Ectodermal cell (in vitro differentiated cells): ENCODE measurements around the gene CTTNBP2.

Experiments used
- H3K27ac ChIP-seq: 2 replicates; pipeline ENCODE4 v1.7.0; 2013; ENCODE audit warnings: mild to moderate bottlenecking, low read depth, low read length; ENCODE audit not compliant: insufficient read depth, poor library complexity, severe bottlenecking
- H3K27me3 ChIP-seq: 2 replicates; pipeline ENCODE4 v1.7.0; 2013; ENCODE audit warnings: mild to moderate bottlenecking, low read length; ENCODE audit not compliant: insufficient read depth, control insufficient read depth, poor library complexity, severe bottlenecking
- H3K36me3 ChIP-seq: one replicate; pipeline ENCODE4 v1.7.0; 2013; ENCODE audit warnings: low read length; ENCODE audit not compliant: control insufficient read depth, insufficient read depth
- H3K4me1 ChIP-seq: one replicate; pipeline ENCODE4 v1.7.0; 2013; ENCODE audit warnings: low read length; ENCODE audit not compliant: control insufficient read depth, insufficient read depth
- H3K4me3 ChIP-seq: 2 replicates; pipeline ENCODE4 v1.7.0; 2013; ENCODE audit warnings: low read depth, low read length, control low read depth; ENCODE audit not compliant: insufficient read depth
- H3K9me3 ChIP-seq: 2 replicates; pipeline ENCODE4 v1.7.0; 2013; ENCODE audit warnings: mild to moderate bottlenecking, low read length, moderate library complexity; ENCODE audit not compliant: control insufficient read depth
- WGBS, 2 experiments: methylation state at CpG; one replicate each; pipeline ENCODE4 v1.1.7; 2013; ENCODE audit warnings: missing lambda C conversion rate in 2 of 2; 5-methylcytosine and 5-hydroxymethylcytosine counted together

Gene CTTNBP2

DNA sequence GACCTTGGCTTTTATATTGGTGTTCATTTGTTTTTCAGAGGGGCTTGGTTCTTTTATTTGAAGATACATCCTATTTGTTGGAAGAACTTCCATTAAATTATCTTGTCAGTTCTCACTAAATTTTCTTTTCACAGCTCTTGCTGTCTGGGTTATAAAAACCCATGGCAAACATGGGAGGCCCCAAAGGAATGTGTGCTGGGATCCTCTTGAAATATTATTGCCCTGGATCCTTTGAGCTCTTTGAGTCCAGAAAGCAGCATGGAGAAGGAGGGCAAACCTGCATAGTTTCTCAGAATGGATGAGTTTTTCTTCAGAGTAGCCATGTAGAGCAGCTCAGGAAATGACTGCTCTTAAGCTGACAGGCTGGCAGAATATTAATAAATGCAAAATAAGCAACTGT is 187.4 kb downstream of the CTTNBP2 start:
- no peaks in the 10 kb centered on the region for H3K27me3 ChIP-seq
- H3K27ac ChIP-seq = no peak overlapping the region
- no peak overlapping the region for H3K4me3 ChIP-seq
- H3K4me1 ChIP-seq = no peaks in the 10 kb centered on the region
- H3K9me3 ChIP-seq = no peaks in the 10 kb centered on the region
- H3K36me3 ChIP-seq = no peaks in the 10 kb centered on the region

DNA sequence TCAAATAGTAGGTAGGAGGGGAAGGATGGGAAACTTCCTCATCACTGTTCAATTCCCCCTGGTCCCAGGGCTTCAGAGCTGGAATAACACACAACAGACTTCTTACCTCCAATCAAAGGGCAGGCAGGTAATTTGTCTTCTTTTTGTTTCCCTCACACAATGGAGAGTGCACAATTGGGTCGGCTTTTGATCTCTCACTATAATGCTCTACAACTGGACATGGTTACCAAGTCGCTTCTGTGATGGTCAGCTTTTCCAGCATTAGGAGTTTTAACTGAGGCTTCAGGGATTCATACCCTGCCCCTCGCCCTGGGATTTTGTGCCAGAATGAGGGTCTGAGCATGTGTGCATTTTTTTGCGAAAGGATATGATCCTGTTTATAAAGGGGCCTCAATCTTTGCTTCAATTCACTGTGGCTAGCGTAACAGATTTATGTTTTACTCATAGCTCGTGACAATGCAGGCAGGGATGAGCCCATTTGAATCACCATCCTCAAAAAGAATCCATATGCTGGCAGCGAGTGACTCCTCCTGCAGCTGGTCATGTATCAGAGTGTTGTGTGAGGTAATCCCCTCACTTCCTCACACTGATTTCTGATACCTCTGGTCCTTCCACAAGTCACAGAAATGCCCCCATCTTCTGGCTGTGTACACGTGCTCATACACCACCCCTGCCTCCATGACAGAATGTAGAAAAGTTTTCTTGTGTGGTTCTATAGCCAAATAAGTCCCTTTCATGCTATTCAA is 189.6 kb downstream of the CTTNBP2 start:
- Histone ChIP-seq H3K9me3 (no peaks in the 10 kb centered on the region), H3K4me1 (no peaks in the 10 kb centered on the region), H3K4me3 (no peak overlapping the region), H3K36me3 (no peaks in the 10 kb centered on the region), H3K27me3 (no peaks in the 10 kb centered on the region), H3K27ac (no peak overlapping the region)
- 89 to 91% methylated on average over 7 to 8 of the region's 8 CpGs for WGBS, 2 experiments

DNA sequence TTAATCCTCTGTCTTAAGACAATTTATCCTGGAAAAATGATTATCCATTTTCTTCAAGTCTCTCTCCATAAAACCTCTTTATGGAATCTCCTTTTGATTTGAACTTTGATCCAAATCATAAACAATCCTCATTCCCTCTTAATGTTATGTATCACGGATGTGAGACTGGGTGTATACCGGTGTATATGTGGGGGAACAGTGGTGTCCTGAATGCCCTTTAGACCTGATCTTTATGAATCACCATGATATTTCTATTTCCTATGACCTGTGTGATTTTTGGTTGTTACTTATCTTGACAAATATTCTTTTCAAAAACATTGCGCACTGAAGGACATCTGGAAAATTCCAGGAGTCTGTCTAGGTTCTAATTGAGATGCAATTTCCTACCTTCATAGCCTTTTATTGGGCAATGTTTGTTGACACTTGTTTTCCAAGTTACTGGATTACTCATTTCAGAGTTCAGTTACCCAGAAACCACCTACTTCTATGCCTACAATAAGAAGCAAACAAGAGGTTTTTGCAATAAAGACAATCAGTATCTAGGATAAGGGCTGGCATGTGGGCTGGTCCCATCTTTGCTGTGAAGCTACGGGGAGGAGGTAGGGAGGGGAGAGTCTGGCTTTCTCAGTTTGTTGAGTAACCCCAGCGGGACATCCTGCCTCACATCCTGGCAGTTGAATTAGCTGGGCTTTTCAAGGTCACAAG is 190.4 kb downstream of the CTTNBP2 start:
- H3K9me3 ChIP-seq = no peaks in the 10 kb centered on the region
- WGBS, 2 experiments = 60 to 79% methylated on average over 2 to 3 of the region's 5 CpGs
- H3K36me3 ChIP-seq = no peaks in the 10 kb centered on the region
- H3K27ac ChIP-seq = no peak overlapping the region
- no peaks in the 10 kb centered on the region for H3K4me1 ChIP-seq
- H3K4me3 ChIP-seq = no peak overlapping the region
- H3K27me3 ChIP-seq = no peaks in the 10 kb centered on the region

DNA sequence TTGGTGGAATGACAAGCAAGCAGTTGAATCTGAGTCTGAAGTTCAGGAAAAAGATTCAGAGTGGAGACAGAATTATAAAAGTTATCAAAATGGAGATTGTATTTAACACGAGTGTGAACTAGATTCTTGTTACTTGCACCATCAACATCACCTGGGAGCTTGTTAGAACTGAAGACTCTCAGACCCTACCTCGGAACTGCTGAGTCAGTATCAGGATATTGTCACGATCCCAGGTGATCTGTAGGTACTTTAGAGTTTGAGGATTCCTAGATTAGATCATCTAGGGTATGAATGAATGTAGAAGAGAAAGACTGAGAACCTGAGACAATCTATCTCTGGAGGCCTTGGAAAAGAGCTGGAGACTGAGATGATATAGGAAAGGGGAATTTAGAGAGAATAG is 194.1 kb downstream of the CTTNBP2 start:
- Histone ChIP-seq H3K4me1 (peaks cover 11% of the 10 kb centered on the region), H3K27me3 (no peaks in the 10 kb centered on the region), H3K36me3 (no peaks in the 10 kb centered on the region), H3K4me3 (no peak overlapping the region), H3K9me3 (no peaks in the 10 kb centered on the region), H3K27ac (no peak overlapping the region)
- 97% methylated on average over 3 of the region's 3 CpGs for WGBS, 2 experiments

GRCh38 chr7:117675497-117676435 is 197.5 kb downstream of the CTTNBP2 start:
- 69 to 85% methylated on average over 3 of the region's 3 CpGs for WGBS, 2 experiments
- Histone ChIP-seq H3K27me3 (no peaks in the 10 kb centered on the region), H3K9me3 (no peaks in the 10 kb centered on the region), H3K4me1 (peaks cover 16% of the 10 kb centered on the region), H3K27ac (no peak overlapping the region), H3K36me3 (no peaks in the 10 kb centered on the region), H3K4me3 (no peak overlapping the region)

DNA sequence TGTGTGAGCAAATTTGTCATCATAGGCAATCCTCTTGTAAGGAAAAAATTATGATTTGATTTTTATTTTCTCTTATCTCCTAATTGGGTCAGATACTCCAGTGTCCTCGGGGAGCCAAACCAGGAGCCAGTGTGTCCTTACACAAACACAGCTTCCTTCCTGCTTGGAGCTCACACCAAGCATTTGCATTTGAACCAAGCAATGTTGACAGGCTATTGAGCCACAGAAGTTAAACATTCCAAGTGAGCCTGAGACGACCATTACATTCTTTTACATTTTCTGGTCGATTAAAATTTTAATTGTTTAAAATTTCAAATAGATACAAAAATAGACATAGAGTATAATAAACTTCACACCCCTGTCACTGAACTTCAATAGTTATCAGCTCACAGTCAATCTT is 198.6 kb downstream of the CTTNBP2 start:
- no peaks in the 10 kb centered on the region for H3K36me3 ChIP-seq
- no peak overlapping the region for H3K27ac ChIP-seq
- peaks cover 16% of the 10 kb centered on the region for H3K4me1 ChIP-seq
- 0 to 1% methylated on average over 2 to 3 of the region's 3 CpGs for WGBS, 2 experiments
- H3K27me3 ChIP-seq = no peaks in the 10 kb centered on the region
- no peaks in the 10 kb centered on the region for H3K9me3 ChIP-seq
- no peak overlapping the region for H3K4me3 ChIP-seq

DNA sequence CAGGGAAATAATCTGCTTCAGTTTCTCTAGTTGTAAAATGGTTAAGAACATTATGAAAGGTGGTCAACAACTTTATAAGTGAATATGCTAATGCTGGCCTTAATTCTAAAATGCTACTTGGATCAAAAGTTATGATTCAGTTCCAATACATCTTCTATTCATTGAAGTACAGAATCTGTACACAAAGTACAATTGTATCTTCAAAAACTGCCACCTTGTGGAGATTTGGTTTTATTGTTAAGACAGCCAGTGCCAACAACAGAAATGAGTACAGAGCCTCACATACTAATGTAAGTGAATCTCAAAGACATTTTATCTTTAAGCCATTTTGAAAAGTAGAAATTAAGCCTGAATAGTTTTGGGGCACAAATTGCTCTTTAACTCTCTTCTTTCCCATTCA is 199.4 kb downstream of the CTTNBP2 start:
- no peak overlapping the region for H3K4me3 ChIP-seq
- H3K27ac ChIP-seq = no peak overlapping the region
- no peaks in the 10 kb centered on the region for H3K36me3 ChIP-seq
- H3K27me3 ChIP-seq = no peaks in the 10 kb centered on the region
- peaks cover 16% of the 10 kb centered on the region for H3K4me1 ChIP-seq
- H3K9me3 ChIP-seq = no peaks in the 10 kb centered on the region

GRCh38 chr7:117673367-117673766 is 199.9 kb downstream of the CTTNBP2 start:
- H3K27me3 ChIP-seq = no peaks in the 10 kb centered on the region
- WGBS, 2 experiments = 42 to 46% methylated on average over 14 of the region's 14 CpGs
- no peaks in the 10 kb centered on the region for H3K36me3 ChIP-seq
- H3K9me3 ChIP-seq = no peaks in the 10 kb centered on the region
- H3K27ac ChIP-seq = no peak overlapping the region
- H3K4me1 ChIP-seq = peaks cover 16% of the 10 kb centered on the region
- H3K4me3 ChIP-seq = no peak overlapping the region

- WGBS, 2 experiments = 83% methylated on average over 1 of the region's 1 CpG; no CpG with 5 or more reads in 1 of the 2 experiments
- H3K36me3 ChIP-seq = no peaks in the 10 kb centered on the region
- H3K27ac ChIP-seq = no peak overlapping the region
- H3K4me3 ChIP-seq = no peak overlapping the region
- H3K27me3 ChIP-seq = no peaks in the 10 kb centered on the region
- no peaks in the 10 kb centered on the region for H3K9me3 ChIP-seq
- peaks cover 16% of the 10 kb centered on the region for H3K4me1 ChIP-seq
Measured at GRCh38 chr7:117672453-117672852, 200.8 kb downstream of the CTTNBP2 start.

- 75 to 80% methylated on average over 2 to 3 of the region's 4 CpGs for WGBS, 2 experiments
- H3K27ac ChIP-seq = no peak overlapping the region
- no peaks in the 10 kb centered on the region for H3K36me3 ChIP-seq
- H3K27me3 ChIP-seq = no peaks in the 10 kb centered on the region
- no peak overlapping the region for H3K4me3 ChIP-seq
- H3K9me3 ChIP-seq = no peaks in the 10 kb centered on the region
- peaks cover 8% of the 10 kb centered on the region for H3K4me1 ChIP-seq
Measured at GRCh38 chr7:117669818-117670217, 203.4 kb downstream of the CTTNBP2 start.
